Liver (tissue), 9 donors: Measurements from ENCODE around the gene TESK2. TPM values are rescaled to one million over a fixed set of nuclear protein-coding genes. Genes with fewer than 3 reads are reported as not detected.

Experiments used
- DNase-seq: peaks from one replicate; pipeline ENCODE4 v3.0.0-alpha.2; 2017; ENCODE audit warnings: low spot score
- H3K27ac ChIP-seq, 2 donors: one replicate each; pipeline ENCODE4 v1.7.0; 2013; ENCODE audit warnings: inconsistent platforms in 2 of 2, low read length in 2 of 2, control low read depth in 1 of 2, low read depth in 1 of 2, mild to moderate bottlenecking in 1 of 2
- H3K27me3 ChIP-seq, 4 donors: one replicate each; pipeline versions ENCODE4 v1.6.1 to v1.7.0; 2013; ENCODE audit warnings: low read length in 3 of 4, inconsistent platforms in 1 of 4, mild to moderate bottlenecking in 1 of 4, moderate library complexity in 1 of 4; ENCODE audit not compliant: control insufficient read depth in 4 of 4, insufficient read depth in 4 of 4
- H3K36me3 ChIP-seq, 4 donors: one replicate each; pipeline versions ENCODE4 v1.6.1 to v1.7.0; 2013; ENCODE audit warnings: low read length in 3 of 4, mild to moderate bottlenecking in 3 of 4, low read depth in 1 of 4, moderate library complexity in 1 of 4; ENCODE audit not compliant: control insufficient read depth in 4 of 4, insufficient read depth in 3 of 4
- H3K4me1 ChIP-seq, 4 donors: one replicate each; pipeline versions ENCODE4 v1.6.1 to v1.7.0; 2013; ENCODE audit warnings: low read length in 3 of 4, mild to moderate bottlenecking in 3 of 4, moderate library complexity in 1 of 4; ENCODE audit not compliant: control insufficient read depth in 4 of 4, insufficient read depth in 4 of 4
- H3K4me3 ChIP-seq, 3 donors: one replicate each; pipeline versions ENCODE4 v1.6.1 to v1.7.0; 2013; ENCODE audit warnings: low read length in 3 of 3, control low read depth in 1 of 3, low read depth in 1 of 3, mild to moderate bottlenecking in 1 of 3
- H3K9ac ChIP-seq, 2 donors: one replicate each; pipeline ENCODE4 v1.7.0; 2013; ENCODE audit warnings: low read length in 2 of 2, mild to moderate bottlenecking in 2 of 2, moderate library complexity in 2 of 2, control low read depth in 1 of 2, low read depth in 1 of 2
- H3K9me3 ChIP-seq, 4 donors: one replicate each; pipeline versions ENCODE4 v1.6.1 to v1.7.0; 2013; ENCODE audit warnings: low read length in 3 of 4; ENCODE audit not compliant: control insufficient read depth in 4 of 4
- EGR1 ChIP-seq, 2 donors: IDR thresholded peaks; 2 replicates each; pipeline ENCODE4 v1.6.1; 2016 to 2018; ENCODE audit warnings: antibody characterized with exemption in 2 of 2, low read depth in 2 of 2
- FOXA2 ChIP-seq: IDR thresholded peaks from 2 replicates; pipeline ENCODE4 v1.6.1; 2016; ENCODE audit warnings: antibody characterized with exemption
- GABPA ChIP-seq, 2 donors: IDR thresholded peaks in 1 of 2; conservative IDR thresholded peaks in 1 of 2; 2 replicates each; pipeline ENCODE4 v1.6.1; 2016; ENCODE audit warnings: antibody characterized with exemption in 2 of 2, mild to moderate bottlenecking in 1 of 2, moderate library complexity in 1 of 2
- HNF4A ChIP-seq, 2 donors: conservative IDR thresholded peaks; 2 replicates each; pipeline ENCODE4 v1.6.1; 2016; ENCODE audit warnings: antibody characterized with exemption in 2 of 2, mild to moderate bottlenecking in 2 of 2
- HNF4G ChIP-seq: IDR thresholded peaks from 2 replicates; pipeline ENCODE4 v1.6.1; 2016; ENCODE audit warnings: antibody characterized with exemption
- JUND ChIP-seq, 2 donors: IDR thresholded peaks; 2 replicates each; pipeline ENCODE4 v1.6.1; 2016; ENCODE audit warnings: antibody characterized with exemption in 2 of 2
- RAD21 ChIP-seq, 2 donors: IDR thresholded peaks; 2 replicates each; pipeline ENCODE4 v1.6.1; 2016; ENCODE audit warnings: antibody characterized with exemption in 2 of 2, mild to moderate bottlenecking in 2 of 2
- RXRA ChIP-seq, 2 donors: IDR thresholded peaks; 2 replicates each; pipeline ENCODE4 v1.6.1; 2017 to 2018; ENCODE audit warnings: antibody characterized with exemption in 2 of 2, mild to moderate bottlenecking in 1 of 2
- SP1 ChIP-seq: IDR thresholded peaks from 2 replicates; pipeline ENCODE4 v1.6.1; 2018; ENCODE audit warnings: antibody characterized with exemption, mild to moderate bottlenecking
- TAF1 ChIP-seq: conservative IDR thresholded peaks from 2 replicates; pipeline ENCODE4 v1.6.1; 2016; ENCODE audit warnings: antibody characterized with exemption, mild to moderate bottlenecking
- ZBTB33 ChIP-seq: IDR thresholded peaks from 2 replicates; pipeline ENCODE4 v1.6.1; 2016; ENCODE audit warnings: antibody characterized with exemption
- WGBS: extraction: QIAGEN DNeasy Blood & Tissue Kit; methylation state at CpG from one replicate; pipeline ENCODE4 v1.1.7; 2013; 5-methylcytosine and 5-hydroxymethylcytosine counted together
- polyA plus RNA-seq, 2 donors: library from polyadenylated mRNA; stranded (reverse) in 1 of 2; unstranded in 1 of 2; fragments of 200-250 nt in 1 of 2; fragments of >200 nt in 1 of 2; fragmentation: Nextera tagmentation in 1 of 2; extraction: Ambion mirVana in 1 of 2; gene quantifications; one replicate each; pipeline versions ENCODE4 v1.2.1 to v1.2.3, GENCODE V29; 2013 to 2015
- total RNA-seq, 2 donors: library from RNA; depleted of rRNA; stranded (reverse); fragments of >200 nt; gene quantifications; one replicate each; pipeline ENCODE4 v1.2.3, GENCODE V29; 2014
- TF ChIP-seq, protein P1 (sequence below): fragments of 150-350 bp; IDR thresholded peaks from 2 replicates; pipeline ENCODE4 v1.5.1; 2017; ENCODE audit warnings: improper control_type of control experiment, low read depth, low read length; ENCODE audit not compliant: missing input control
- TF ChIP-seq, protein P2 (sequence below): IDR thresholded peaks from 2 replicates; pipeline ENCODE4 v1.6.1; 2016; ENCODE audit warnings: antibody characterized with exemption, mild to moderate bottlenecking
- TF ChIP-seq, protein P3 (sequence below): IDR thresholded peaks from 2 replicates; pipeline ENCODE4 v1.6.1; 2016; ENCODE audit warnings: antibody characterized with exemption
- TF ChIP-seq, protein P4 (sequence below): IDR thresholded peaks from 2 replicates; pipeline ENCODE4 v1.6.1; 2016; ENCODE audit warnings: antibody characterized with exemption
- donor health status: healthy.
- donor health status: healthy.
- donor health status: healthy.
- donor health status: healthy.
- donor health status: healthy.

The TESK2 gene
- total and polyA plus RNA-seq, 4 donors, result 2.4 to 8.2 (median 5.2) TPM

DNA sequence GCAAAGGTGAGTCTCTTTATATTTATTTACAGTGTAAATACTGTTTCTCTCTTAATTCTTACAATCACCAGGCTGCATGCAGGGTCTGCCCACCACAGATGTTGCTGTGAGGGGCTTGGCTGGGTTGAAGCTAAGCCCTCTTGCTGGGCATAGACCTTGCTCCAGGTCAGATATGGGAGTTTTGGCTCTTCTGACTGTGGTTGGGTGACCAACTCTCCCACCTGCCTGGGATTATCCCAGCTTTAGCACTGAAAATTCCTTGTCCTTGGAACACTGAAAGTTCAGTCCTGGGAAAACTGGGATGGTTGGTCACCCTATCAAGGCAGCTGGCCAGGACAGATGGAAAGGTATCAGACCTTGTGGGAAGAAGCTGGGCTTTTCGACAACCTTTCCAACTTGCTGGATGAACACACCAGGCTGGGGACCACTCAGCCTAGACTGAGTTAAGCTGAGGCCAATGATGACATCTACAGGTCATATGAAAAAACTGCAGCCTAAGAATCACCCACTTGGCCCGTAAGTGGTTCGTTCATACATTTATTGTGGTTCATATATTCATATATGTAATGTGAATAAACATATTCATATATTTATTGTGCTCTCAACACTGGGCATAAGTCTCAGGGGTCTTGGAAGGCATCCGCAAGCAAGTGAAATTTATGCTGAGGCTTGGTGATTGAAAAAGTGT is 190.8 kb downstream of the TESK2 start (continued):
- TF ChIP-seq, protein P1, sequence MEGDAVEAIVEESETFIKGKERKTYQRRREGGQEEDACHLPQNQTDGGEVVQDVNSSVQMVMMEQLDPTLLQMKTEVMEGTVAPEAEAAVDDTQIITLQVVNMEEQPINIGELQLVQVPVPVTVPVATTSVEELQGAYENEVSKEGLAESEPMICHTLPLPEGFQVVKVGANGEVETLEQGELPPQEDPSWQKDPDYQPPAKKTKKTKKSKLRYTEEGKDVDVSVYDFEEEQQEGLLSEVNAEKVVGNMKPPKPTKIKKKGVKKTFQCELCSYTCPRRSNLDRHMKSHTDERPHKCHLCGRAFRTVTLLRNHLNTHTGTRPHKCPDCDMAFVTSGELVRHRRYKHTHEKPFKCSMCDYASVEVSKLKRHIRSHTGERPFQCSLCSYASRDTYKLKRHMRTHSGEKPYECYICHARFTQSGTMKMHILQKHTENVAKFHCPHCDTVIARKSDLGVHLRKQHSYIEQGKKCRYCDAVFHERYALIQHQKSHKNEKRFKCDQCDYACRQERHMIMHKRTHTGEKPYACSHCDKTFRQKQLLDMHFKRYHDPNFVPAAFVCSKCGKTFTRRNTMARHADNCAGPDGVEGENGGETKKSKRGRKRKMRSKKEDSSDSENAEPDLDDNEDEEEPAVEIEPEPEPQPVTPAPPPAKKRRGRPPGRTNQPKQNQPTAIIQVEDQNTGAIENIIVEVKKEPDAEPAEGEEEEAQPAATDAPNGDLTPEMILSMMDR, result peak; percentile 72
- TF ChIP-seq EGR1 (IDR thresholded peaks at IDR 0.05; ENCODE audit: low read depth in 2 of 2) (no peak), RXRA (IDR thresholded peaks at IDR 0.05) (no peak)

DNA sequence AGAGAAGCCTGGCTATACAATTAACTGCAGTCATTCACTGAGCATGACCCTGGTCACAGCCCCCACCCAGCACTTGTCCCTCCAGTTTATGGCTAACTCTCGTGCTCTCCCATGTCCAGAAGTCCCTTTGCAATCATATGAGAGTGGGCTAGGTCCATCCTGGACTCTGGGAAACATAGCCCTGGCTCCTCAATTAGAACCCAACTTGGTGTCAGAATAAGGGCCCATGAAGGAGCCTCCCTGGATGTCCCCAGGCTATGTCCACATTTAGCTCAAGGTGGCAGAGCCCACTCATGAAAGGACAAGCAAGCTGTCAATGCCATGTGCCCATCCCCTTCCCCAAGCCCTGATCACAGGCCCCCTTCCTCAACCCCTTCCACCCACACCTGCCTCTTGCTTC is 191.7 kb downstream of the TESK2 start:
- no peak for DNase-seq
- H3K4me1 ChIP-seq, result peaks cover 2 to 12% (median 4%) of the 10 kb centered on the region in 4 donors
- no peaks in the 10 kb centered on the region for H3K9me3 ChIP-seq
- H3K27ac ChIP-seq, result no peak overlapping the region
- H3K4me3 ChIP-seq, result no peak overlapping the region
- 86% methylated on average over 1 of the region's 1 CpG for WGBS
- no peaks in the 10 kb centered on the region for H3K27me3 ChIP-seq
- TF ChIP-seq ZBTB33 (no peak), JUND (IDR thresholded peaks at IDR 0.05) (no peak)
- TF ChIP-seq, protein P2, sequence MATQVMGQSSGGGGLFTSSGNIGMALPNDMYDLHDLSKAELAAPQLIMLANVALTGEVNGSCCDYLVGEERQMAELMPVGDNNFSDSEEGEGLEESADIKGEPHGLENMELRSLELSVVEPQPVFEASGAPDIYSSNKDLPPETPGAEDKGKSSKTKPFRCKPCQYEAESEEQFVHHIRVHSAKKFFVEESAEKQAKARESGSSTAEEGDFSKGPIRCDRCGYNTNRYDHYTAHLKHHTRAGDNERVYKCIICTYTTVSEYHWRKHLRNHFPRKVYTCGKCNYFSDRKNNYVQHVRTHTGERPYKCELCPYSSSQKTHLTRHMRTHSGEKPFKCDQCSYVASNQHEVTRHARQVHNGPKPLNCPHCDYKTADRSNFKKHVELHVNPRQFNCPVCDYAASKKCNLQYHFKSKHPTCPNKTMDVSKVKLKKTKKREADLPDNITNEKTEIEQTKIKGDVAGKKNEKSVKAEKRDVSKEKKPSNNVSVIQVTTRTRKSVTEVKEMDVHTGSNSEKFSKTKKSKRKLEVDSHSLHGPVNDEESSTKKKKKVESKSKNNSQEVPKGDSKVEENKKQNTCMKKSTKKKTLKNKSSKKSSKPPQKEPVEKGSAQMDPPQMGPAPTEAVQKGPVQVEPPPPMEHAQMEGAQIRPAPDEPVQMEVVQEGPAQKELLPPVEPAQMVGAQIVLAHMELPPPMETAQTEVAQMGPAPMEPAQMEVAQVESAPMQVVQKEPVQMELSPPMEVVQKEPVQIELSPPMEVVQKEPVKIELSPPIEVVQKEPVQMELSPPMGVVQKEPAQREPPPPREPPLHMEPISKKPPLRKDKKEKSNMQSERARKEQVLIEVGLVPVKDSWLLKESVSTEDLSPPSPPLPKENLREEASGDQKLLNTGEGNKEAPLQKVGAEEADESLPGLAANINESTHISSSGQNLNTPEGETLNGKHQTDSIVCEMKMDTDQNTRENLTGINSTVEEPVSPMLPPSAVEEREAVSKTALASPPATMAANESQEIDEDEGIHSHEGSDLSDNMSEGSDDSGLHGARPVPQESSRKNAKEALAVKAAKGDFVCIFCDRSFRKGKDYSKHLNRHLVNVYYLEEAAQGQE, result no peak
- no peaks in the 10 kb centered on the region for H3K36me3 ChIP-seq
- no peak overlapping the region for H3K9ac ChIP-seq

- DNase-seq, result no peak
- Histone ChIP-seq H3K4me1 (peaks cover 2 to 5% (median 4%) of the 10 kb centered on the region in 4 donors), H3K27me3 (no peaks in the 10 kb centered on the region), H3K9me3 (no peaks in the 10 kb centered on the region), H3K9ac (no peak overlapping the region), H3K4me3 (no peak overlapping the region), H3K36me3 (no peaks in the 10 kb centered on the region), H3K27ac (no peak overlapping the region)
- 72% methylated on average over 8 of the region's 8 CpGs for WGBS
- TF ChIP-seq HNF4G, result no peak
- peak in 1 of 2 donors; percentile 50 for TF ChIP-seq RAD21 (IDR thresholded peaks at IDR 0.05)
- TF ChIP-seq, protein P1, result no peak
- TF ChIP-seq, protein P3, sequence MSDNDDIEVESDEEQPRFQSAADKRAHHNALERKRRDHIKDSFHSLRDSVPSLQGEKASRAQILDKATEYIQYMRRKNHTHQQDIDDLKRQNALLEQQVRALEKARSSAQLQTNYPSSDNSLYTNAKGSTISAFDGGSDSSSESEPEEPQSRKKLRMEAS, result no peak
- TF ChIP-seq ZBTB33, result no peak
- peak; percentile 70 to 85 for TF ChIP-seq RXRA (IDR thresholded peaks at IDR 0.05)
- TF ChIP-seq, protein P4, sequence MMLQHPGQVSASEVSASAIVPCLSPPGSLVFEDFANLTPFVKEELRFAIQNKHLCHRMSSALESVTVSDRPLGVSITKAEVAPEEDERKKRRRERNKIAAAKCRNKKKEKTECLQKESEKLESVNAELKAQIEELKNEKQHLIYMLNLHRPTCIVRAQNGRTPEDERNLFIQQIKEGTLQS, result no peak
- peak in 1 of 2 donors; percentile 9 for TF ChIP-seq JUND (IDR thresholded peaks at IDR 0.05)
- TF ChIP-seq EGR1 (IDR thresholded peaks at IDR 0.05; ENCODE audit: low read depth in 2 of 2), result no peak
- TF ChIP-seq HNF4A (conservative IDR thresholded peaks at IDR 0.05), result peak; percentile 66 to 76
- no peak for TF ChIP-seq GABPA (IDR thresholded peaks at IDR 0.05 in 1 of 2, conservative IDR thresholded peaks at IDR 0.05 in 1 of 2)
- TF ChIP-seq SP1, result peak; percentile 57
- no peak for TF ChIP-seq TAF1
- peak; percentile 34 for TF ChIP-seq FOXA2
These were observed 193.2 kb downstream of the TESK2 start for GRCh38 chr1:45297666-45298356.
